HG02884 (cell line): ENCODE measurements around the gene HYPK.

ENCODE experiments used
- ATAC-seq: cut with Tn5 transposase; IDR thresholded peaks from one replicate; pipeline ENCODE4 v1.9.1; 2021; ENCODE audit warnings: mild to moderate bottlenecking, moderate library complexity; ENCODE audit not compliant: unreplicated experiment

The HYPK gene

DNA sequence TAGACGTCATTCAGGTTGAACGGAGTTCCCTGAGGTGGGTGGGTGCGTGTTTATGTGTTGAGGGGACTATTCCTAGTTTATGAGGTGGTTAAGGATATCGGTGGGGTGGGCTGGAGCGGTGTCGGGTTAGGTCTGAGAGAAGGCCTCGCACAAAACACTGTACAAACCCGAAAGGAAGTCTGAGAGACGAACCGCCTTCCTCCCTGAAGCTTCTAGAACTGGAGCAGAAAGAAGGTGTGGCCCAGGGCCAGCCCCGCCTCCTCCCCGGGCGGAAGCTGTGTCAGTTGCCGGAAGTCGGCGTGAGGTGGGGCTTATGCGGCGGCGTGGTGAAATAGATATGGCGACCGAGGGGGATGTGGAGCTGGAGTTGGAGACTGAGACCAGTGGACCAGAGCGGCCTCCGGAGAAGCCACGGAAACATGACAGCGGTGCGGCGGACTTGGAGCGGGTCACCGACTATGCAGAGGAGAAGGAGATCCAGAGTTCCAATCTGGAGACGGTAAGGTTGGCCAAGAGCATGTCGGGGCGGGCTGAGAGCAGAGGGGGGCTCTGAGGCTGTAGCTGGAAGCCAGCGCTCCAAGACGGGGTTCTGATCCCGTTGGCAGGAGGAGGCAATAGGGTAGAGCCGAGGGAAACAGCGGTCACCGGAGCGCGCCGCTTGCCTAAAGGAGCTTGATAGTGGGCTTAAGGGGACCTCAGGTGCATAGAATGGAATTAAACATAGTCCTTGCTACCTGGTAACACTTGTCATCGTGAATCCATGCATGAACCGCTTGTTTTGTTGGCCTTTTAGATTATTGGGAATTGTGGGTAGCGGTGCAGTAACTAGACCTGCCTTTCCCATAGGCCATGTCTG is at the start of gene HYPK:
Gene HYPK (plus strand): TSS at position 314 of the 856 bp plus-strand sequence. CDS start 24 bp downstream, at position 338.
- ATAC-seq, result peak; percentile 86

- no peak for ATAC-seq
These were observed 48.5 kb upstream of the HYPK start for GRCh38 chr15:43751885-43752284.

GRCh38 chr15:43762824-43763223 is 37.6 kb upstream of the HYPK start:
- no peak for ATAC-seq

GRCh38 chr15:43763819-43764446 is 36.5 kb upstream of the HYPK start:
- ATAC-seq, result no peak

GRCh38 chr15:43769584-43770228 is 30.7 kb upstream of the HYPK start:
- ATAC-seq, result no peak

DNA sequence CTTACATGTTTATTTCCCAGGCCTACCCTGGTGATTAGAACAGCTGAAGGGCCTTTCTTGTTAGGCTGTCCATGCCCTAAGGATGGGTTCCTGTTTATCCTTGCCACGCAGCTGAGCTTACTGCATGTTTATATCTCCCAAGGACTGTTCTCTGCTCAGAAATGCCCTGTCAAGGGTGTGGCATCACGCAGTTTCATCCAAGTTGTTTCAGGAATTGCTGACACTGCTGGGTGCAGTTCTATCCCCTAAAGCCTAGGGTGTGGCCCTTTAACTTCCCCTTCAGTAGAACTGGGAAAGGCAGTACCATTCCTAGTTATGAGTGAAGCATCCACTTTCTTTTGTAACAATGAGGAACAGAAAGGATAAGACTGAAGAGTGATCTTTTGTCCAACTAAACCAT is 28.6 kb upstream of the HYPK start:
- ATAC-seq, result no peak

DNA sequence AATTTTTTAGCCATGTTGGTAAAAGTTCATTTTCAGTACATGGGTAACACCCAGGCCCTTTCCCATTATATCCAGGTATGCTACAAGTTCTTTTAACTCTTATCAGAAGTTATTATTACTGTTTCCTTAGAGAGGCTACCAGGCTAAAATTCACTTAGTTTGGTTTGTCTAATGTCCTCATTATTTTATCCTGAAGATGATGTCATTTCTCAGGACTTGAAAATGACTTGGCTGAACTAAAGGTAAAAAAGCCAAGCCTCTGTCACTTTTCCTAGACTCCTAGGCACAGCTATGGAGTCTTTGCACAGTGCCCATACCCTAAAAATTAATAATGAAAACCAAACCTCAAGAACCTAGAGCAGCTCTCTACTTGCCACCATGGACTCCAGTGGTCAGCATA is 27.8 kb upstream of the HYPK start:
- ATAC-seq, result no peak

GRCh38 chr15:43774062-43774461 is 26.3 kb upstream of the HYPK start:
- no peak for ATAC-seq

DNA sequence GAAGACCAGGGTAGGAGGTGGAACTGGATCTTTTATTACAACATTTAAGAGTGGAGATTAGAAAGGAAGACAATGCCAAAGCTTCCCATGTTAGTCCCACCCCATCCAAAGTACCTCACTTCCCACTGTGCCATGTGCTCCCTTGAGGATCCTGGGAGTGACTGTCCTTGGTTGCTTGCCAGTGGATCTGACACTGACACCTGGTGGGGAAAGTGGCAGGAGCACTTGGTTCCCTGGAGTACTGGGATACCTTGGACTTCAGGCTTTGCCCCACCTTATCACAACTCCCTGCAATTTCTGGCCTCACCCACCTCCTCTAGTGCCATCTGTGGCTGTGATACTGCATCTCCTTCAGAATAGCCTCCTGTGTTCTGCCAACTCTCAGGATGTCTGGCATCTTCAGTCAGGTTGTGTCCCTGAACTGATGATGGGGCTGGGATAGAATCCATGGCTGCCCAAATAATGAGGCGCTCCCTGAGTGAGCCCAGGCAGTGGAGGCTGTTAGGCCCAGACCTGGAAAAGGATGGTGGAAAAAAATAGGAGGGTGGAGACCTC is 24.9 kb upstream of the HYPK start:
- ATAC-seq, result no peak

GRCh38 chr15:43776101-43776717 is 24.2 kb upstream of the HYPK start:
- ATAC-seq, result peak; percentile 56

DNA sequence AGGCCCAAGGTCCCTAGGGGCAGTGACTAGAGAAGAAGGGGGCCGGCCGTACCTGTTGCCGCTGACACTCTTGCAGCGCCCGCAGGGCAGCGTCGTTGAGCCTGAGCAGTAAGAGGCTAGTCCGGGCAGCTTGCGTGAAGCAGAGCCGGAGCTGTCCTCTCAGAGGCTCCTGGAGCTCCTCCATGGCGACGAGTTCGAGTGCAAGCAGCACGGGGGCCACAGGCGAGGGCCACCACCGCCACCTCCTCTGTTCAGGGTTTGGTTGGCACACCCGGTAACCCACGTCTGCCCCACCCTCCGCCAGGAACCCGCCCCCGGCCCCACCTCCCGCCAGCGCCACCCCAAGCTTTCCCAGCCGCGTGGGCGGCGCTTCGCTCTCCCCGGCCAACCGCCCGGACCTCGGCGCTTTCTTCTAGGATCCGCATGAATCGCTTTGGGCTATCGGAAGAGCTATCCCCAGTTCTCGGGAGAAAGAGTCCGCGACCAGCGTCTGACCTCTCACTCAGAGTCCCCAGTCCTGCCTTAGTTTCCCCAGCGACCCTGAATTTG is 23.6 kb upstream of the HYPK start, which contains the start of gene ELL3:
Gene ELL3 (minus strand): TSS at position 249 of the 549 bp plus-strand sequence. CDS start 65 bp downstream, at position 184.
- peak; percentile 24 for ATAC-seq

DNA sequence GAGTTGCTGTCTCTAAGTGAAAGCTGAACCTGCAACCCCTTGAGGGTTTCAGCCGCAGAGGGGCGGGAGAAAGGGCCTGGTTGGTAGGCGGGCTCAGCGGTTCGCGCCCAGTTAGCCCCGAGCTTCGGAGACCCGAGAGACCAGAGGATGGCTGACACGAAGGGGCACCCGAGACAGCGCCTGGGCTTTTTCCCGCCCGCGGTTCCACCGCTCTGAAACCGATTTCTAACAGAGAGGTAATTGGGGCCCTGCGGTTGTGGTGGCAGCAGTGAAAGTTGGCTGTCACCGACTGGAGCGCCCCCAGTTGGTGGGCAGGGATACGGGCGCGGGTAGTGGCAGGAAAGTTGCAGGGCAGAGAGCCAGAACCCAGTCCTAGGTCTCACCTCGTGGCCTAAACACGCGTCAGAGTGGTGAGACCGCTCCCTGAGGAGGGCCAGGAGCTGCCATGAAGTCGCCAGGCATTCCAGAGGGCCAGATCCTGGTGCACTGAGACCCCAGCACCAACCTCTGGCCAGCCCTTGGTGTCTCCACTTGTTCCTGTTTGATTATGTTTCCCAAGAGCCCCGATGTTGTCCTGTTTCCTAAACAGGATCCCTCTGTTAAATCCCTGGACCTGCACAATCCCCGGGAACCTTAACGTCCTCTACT is 23.0 kb upstream of the HYPK start:
- peak; percentile 45 for ATAC-seq

- no peak for ATAC-seq
These were observed 21.4 kb upstream of the HYPK start for GRCh38 chr15:43779016-43779415.

DNA sequence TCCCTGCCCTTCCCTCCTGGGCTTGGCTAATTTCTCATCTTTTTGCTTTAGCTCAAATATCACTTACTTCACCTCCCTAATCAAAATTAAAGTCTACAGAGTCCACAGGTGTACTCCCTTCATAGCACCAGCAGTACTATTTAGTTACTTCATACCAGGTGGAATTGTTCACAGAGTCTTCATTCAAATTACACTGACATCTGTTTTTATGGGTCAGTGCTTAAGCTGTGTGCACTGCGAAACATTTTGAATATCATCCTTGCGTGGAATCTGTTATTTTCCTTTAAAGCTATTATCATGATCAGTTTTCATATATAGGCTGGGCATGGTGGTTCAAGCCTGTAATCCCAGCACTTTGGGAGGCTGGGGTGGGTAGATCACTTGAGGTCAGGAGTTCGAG is 11.0 kb upstream of the HYPK start:
- no peak for ATAC-seq

- ATAC-seq, result peak; percentile 84
These were observed 8.2 kb upstream of the HYPK start, which contains the start of gene SERF2 for GRCh38 chr15:43791993-43792760. TSS of gene SERF2 (plus strand) at chr15:43792320. CDS start at chr15:43792377, 57 bp downstream.

DNA sequence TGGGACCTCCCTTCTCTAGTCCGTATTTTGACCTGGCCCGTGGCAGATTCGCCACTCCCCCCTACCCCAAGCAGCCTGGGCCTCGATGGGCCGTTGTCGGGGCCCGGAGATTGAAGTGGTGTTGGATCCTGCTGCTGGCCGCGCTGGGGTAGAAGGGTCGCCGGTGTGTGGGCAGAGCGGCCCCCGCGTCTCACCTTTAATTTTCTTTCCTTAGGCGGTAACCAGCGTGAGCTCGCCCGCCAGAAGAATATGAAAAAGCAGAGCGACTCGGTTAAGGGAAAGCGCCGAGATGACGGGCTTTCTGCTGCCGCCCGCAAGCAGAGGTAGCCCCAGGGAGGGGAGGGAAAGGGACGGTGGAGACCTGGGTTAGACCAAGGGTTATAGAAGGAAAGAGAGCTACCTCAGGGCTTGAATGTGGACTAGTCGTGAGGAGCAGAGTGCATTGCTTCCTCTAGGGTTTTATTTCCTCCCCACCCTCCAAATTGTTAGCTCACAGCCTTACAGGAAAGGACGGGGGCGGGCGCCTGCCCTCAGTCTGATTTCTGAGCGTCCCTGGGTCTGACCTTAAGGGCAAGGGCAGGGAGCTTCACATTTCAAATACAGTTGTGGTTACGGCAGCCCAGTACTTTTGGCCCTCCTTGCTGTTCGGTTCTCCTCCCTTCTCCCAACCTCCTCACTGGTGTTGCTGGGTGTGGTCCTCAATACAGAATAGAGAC is 7.5 kb upstream of the HYPK start:
- ATAC-seq, result no peak

DNA sequence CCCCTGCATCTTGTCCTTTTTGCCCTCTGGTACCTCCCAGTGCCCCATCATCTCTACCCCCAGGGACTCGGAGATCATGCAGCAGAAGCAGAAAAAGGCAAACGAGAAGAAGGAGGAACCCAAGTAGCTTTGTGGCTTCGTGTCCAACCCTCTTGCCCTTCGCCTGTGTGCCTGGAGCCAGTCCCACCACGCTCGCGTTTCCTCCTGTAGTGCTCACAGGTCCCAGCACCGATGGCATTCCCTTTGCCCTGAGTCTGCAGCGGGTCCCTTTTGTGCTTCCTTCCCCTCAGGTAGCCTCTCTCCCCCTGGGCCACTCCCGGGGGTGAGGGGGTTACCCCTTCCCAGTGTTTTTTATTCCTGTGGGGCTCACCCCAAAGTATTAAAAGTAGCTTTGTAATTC is 6.8 kb upstream of the HYPK start:
- ATAC-seq, result no peak

GRCh38 chr15:43794269-43795037 is 5.9 kb upstream of the HYPK start:
- no peak for ATAC-seq
